Measurements from ENCODE around the gene MFAP2.

- TF ChIP-seq POLR2AphosphoS5 (IDR thresholded peaks at IDR 0.05; ENCODE audit: low read depth, low read length): no peak
- no peak for TF ChIP-seq POLR2A (IDR thresholded peaks at IDR 0.05; ENCODE audit: low read depth, low read length)
- TF ChIP-seq TAF1 (IDR thresholded peaks at IDR 0.05; ENCODE audit: borderline replicate concordance, low read depth, low read length): no peak
Observed at GRCh38 chr1:16969057-16969611, 11.3 kb downstream of the MFAP2 start.
